Amygdala (tissue), 56 donors: Measurements from ENCODE around the gene MCF2L.
A peak's percentile ranks its signal among the peaks of the same experiment; 100 is the strongest.

Experiments
- DNase-seq, 56 donors: peaks; one replicate each; lab custom pipeline; 2025; lab: John Stamatoyannopoulos, UW

The MCF2L gene

DNA sequence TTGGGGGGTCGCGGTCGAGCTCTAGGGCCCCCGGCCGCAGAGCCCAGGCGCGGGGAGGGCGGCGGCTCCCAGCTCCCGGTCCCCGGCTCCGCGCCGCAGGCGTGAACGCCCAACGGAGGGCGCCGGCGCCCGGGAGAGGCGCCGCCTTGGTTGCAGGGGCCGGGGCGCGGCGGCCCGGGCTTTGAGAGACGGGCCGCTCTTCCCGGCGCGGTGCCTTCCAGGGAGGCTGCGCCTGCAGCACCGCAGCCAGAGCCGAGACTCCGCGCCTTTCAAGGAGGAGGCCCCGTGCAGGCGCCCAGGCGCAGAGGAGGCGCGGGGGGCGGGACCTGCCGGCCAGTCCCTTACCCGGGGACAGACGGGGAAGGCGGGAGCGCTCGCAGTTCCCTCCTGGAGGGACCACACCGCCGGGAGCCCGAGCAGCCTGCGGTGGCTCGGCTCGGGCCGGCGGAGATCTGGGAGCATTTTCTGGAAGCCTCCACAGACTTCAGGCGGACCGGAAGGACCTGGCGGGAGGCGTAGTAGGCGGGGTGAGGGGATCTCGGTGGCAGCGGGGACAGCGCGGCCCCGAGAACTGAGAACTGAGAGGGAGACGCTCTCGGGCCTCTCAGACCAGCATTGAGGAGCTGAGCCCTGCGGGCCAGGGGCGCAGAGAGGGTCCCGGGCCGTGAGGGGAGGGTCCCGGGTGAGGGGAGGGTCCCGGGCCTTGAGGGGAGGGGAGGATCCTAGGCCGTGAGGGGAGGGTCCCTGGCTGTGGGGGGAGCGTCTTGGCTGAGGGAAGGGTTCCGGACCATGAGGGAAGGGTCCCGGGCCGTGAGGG is 25.5 kb upstream of the MCF2L start:
- peak in 13 of 56 donors; percentile 12 to 60 (median 32) for DNase-seq

DNA sequence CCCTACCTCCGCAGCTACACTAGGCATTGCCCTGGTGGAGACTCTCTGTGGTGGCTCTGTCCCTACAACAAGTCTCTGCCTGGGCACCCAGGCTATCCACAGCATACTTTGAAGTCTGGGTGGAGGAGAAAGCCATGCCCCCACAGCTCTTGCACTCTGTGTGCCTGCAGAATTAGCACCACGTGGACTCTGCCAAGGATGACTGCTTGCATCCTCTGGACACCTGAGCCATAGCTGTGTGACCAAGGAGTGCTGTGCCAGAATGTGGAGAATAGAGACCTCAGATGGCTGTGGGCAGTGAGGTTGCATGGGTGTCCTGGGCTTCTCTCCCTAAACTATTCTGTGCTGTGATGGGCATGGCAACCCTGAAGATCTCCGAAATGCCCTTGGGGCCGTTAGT is 21.2 kb upstream of the MCF2L start:
- DNase-seq = no peak

DNA sequence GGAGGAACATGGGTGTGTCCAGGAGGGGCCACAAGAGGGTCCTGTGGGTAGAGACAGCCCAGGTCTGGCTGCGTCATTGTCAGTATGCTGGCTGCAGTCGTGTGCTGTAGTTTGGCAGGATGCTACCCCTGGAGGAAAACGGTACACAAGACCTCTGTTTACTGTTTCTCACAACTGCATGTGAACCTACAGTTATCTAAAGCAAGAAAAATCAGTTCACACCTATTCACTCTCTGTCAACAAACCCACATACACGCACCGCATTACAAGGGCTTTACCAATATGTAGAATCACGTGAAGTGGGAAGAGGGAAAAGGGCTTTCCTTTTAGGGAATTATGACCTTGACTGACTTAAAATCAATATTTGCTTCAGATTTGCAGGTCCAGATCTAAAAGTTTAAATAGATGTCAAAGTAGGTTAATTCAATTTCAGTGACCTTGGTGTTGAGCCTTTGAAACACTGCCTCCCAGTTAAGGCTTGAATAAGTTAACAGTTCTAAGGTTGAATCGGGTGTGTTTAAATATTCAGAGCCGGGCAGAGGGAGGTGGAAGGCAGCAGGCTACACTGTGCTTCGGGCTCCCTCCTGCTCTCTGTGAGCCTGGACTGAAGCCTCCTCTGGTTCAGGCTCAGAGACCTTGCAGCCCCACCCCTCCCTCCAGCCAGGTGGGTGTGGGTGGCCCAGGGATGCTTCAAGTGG is 17.2 kb upstream of the MCF2L start:
- DNase-seq = no peak

DNA sequence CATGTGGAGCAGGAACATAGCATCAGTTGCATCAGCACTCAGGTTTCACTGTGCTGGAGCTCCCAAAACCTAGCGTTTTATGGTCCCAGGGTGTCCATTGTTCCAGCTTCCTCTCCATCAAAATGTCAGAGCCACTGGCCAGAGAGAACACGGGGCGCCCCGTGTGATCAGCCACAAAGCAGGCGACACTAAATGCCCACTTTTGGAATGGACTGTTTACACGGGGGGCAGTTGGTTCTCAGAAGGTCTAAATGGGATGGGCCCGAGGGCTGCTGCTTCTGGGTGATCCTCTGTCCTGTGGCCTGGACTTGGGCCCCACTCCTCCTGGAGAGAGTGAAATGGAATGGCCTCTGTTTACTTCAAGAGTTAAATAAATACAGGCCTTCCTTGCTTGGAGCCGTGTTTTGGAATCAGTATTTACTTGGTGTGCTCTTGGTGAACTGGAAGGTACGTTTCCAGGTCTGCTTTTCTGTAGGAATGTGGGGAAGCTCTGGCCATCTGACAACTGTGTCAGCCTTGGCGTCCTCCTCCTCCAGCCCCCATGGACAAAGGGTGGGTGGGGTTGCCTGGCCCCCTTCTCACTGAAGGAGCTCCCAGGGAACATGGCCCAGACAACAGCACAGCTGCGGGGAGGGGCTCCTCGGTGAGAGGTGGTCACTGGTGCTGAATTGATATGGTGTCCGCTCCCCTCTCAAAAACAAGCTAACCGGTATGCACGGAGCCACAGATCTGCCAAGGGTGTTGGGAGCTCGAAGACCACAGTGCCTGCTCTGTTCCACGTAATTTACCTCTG is 16.1 kb upstream of the MCF2L start:
- DNase-seq = no peak

DNA sequence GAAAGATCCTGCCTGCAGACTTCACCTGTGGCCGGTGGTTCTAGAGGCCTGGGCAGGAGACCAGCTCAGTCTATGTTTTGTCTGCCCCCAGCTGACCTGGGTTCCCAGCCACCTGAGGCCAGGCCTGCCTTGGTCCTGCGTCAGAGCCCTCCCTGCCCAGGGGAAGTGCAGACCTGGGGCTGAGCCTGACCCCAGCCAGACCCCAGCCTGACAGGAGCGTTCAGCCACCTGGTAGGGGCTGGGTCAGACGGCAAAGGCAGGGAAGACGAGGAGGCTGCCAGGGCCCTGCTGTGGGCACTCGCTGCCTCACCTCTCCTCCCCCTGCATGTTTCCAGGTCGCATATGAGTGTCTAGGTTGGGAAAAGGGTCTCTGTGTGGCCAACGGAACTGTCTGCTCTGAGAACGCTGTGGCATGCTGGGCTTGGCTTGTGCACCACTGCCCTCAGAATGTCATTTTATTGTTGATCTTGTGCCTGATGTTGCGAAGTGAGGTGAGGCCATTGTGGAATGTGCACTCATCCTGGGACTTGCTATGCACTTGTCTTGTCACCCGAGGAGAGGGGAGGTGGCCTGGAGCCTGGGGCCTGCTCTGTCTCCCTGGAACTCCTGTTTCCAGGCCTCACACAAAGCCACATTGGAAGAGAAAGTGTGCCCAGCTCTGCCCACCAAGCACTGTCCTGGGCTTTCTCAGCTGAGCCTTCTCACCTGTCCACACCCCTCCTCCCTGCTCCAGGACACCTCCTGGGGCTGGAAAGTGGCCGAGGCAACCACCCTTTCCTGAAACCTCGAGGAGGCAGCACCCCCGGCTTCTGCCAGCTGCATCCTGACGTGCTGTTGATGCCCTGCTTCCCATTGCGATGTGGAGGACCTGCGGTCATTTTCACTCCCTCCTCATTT is 15.2 kb upstream of the MCF2L start:
- no peak for DNase-seq

DNA sequence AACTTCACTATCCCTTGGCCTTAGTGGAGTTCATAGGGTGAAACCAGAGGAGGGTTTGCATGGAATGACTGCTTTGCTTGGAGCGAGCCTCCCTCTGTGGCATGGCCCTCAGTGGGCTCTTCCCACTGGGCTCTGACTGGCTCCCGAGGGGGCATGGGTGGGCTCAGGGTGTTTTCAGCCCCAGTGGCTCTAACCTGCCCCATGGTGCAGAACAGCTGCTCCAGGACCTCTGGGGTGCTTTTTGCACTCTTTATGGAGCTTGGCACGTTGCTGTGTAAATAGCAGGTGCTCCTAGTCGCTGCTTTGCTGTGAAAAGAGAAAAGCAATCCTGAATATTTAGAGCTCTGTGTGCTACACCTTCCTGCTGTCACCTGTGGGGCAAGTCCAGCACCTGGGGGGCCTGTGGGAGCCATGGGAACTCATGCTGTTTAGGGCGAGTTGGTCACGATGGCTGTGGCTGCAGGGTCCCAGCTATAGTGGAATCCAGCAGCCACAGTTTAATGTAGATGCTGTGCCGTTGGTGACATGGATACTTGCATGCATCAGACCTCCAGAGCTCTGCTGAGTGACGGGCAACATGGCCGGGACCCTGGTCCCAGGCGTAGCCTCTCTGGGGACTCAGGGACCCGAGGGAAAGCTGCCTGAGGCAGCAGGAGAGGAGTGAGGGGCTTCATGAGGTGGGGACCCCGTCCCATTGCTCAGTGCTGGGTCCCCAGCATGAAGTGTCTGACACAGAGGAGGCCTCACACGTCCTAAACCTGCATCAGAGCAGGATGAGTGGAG is 14.3 kb upstream of the MCF2L start:
- DNase-seq = no peak

DNA sequence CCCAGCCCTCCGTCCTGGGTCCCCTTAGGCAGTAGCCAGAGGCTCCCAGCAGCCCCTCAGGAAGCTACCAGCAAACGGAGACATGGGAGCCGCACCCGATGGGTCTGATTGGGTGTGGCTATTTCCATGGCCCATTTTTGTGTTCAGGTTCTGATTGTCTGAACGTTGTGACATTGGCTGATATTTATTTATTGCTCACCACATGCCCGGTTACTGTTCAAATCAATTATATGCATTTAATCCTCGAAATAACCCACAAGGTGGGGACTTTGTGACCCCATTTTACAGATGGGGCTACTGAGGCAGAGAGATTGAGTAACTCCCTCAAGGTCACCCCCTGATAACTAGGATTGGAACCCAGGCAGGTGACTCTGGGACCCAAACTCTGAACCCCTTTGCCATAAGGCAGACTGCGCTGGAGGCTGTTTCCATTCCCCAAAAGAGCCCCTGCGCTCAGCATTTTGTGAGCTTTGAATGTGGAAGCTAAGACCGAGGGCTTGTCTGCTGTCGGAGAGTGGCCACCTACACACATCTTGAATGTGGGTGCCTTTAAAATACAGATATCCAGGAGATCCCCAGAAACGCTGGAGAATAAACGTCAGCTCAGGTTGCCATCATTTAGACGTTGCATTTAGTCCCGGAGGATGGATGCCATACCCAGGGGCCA is 13.6 kb upstream of the MCF2L start:
- DNase-seq = no peak

DNA sequence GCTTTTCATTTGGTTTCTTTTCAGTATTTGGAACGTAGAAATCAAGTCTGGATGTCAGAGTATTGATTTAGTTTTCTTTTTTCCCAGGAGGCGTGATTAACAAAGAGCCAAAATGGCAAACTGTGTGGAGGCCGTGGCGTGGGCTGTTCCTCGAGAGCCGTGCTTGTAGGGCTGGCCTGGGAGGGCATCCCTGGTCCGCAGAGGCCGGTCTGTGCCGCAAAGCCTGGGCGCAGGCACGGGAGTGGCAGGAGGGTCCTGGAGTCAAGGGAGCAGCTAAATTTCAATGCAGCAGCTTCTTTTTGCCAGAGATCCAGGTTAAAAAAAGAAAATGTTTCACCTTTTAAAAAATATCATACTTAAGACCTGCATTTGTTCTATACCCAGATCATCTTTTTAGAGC is 13.1 kb upstream of the MCF2L start:
- DNase-seq = no peak

DNA sequence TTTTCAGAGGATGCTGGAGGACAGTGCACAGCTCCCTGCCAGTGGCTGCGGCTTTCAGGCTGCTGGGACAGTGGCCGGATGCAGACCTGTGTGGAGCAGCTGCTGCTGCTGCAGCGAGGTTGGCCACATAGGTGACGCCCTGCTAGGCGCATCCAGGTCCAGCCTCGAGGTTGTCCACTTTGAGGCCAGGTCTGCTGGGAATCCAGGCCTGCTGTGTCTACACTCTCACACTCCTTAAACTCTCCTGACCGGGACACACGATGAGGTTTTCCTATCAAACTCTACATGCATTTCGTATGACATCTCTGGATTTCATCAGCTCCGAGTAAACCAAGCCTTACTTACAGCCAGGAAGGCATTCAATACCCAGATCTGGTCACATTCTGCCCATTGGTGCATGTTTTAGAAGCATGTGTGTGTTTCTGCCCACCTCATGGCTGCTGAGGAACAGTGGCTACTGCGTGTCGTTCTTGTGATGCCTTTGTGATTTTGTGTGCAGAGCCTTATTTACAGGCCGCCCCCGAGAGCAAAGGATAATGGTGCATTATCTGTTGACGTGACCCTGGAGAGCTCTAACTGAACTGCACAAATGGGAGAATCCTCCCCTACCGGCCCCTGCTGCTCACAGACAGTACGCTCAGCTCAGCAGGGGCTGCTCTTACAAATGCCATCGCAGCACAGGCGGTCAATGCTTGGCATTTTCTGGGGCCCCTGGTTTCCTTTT is 12.3 kb upstream of the MCF2L start:
- DNase-seq = no peak

DNA sequence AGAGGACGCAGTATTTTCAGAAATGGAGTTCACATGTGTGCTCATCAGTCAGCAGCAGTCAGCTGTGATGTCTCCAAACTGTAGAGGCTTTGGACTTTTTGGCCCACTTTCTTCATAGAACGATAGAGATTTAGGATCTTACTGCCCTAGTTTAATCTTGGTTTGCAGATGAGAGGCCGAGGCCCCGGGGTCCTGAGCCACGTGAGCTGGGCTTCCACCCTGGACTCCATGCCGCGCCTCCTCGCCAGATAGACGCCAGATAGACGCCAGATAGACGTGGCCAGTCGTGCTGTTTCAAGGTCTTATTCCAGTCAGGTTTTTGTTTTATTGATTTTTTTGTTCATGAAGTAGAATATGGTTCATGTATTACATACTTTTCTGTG is 11.7 kb upstream of the MCF2L start:
- DNase-seq = no peak

DNA sequence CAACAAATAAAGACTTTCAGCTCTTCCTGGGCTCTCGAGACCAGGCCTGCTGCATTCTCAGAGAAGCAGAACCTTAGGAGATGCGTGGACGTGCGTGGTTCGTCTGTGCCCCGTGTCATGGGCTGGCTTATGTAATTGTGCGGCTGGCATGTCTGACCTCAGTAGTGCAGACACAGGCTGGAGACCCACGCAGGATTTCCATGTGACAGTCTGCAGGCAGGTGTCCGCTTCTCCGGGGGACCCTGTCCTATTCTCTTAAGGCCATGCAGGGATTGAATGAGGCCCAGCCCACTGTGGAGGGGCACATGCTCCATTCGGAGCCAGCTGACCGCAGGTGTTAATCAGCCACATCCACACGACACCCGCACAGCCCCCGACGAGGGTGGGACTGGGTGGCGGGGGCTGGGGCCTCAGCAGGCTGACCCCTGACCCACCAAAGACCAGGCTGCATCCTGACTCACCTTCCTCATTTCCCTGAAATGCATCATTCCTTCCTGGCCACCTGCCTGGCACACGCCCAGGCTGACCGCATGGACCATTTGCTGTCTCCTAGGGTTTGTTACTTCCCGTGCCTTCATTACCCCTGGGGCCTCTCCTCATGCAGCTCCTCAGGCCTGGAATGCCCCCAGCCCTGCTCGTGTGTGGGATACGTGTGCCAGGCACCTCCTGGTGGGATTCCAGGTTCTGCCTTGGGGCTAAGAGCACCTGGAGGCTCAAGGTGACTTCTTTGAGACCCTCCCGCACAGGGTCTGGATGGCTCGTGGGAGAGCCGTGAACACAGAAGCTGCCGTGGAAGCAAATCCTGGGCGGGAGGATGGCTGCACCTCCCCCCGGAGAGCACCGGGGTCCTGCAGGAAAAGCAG is 10.7 kb upstream of the MCF2L start:
- DNase-seq = no peak

DNA sequence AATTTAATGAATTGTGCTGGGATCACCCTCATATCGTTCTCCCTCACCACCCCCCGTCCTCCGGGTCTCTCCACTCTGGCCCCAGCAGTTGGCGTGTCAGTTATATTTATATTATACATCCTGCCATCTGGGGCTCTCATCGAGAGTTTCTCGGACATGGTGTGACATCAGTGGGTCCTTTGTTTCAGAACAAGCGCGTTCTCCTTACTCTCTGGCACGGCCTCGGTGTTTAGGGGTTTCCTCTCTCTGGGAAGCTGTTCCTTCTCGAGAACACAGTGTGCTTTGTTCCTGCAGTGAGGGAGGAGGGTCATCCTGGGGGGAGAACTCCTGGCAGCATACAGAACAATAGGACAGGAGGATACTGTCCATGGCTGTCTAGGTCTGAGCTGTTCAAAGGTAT is 9.8 kb upstream of the MCF2L start:
- DNase-seq = peak in 29 of 56 donors; percentile 20 to 82 (median 53)

DNA sequence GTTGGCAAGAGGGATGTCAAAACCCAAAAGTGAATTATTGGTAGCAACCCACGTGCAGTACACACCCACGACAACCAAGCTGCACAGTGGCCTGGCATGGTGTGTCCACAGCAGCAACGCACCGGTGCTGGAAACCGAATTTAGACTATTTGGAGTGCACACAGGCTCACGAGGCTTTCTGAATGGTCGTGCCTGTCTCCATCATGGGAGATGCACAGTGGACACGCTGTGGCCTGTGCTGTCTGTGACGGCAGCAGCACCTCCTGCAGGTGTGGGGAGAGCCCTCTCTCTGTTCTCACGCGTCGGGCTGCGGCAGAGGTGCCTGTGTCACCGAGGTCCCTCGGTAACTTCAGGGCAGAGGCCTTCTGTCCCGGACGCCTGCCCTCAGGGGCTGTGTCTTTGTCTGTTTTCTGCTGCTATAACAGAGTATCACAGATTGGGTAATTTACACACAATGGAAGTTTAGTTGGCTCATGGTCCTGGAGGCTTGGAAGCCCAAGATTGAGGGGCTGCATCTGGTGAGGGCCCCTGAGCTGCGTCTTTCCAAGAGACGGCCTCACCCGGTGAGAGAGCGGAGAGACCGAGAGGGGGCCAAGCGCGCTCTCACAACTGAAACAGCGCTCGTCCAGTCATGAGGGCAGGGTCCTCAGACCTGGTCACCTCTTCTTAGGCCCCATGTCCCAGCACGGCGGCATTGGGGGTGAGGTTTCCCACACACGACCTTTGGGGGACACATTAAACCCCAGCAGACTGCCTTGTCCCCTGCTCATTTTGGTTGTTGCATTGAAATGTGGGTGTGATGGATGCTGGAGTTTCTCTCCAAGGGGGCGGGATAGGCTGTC is 9.1 kb upstream of the MCF2L start:
- no peak for DNase-seq

DNA sequence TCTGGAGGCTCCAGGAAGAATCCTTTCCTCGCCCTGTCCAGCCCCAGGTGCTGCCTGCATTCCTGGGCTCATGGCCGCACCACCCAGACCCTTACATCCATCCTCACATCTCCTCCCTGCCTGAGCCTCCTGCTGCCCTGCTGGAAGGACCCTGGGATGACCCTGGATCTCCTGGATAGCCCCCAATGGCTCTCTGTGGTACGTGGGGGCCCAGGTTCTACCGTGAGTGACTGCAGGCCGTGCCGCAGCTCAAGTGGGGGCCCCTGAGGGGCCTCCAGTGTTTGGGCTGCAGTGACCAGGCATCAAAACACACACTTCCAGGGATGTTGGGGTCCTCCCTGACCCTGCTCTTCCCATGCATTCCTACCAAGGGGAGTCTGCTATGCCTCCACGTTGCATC is 8.3 kb upstream of the MCF2L start:
- no peak for DNase-seq

DNA sequence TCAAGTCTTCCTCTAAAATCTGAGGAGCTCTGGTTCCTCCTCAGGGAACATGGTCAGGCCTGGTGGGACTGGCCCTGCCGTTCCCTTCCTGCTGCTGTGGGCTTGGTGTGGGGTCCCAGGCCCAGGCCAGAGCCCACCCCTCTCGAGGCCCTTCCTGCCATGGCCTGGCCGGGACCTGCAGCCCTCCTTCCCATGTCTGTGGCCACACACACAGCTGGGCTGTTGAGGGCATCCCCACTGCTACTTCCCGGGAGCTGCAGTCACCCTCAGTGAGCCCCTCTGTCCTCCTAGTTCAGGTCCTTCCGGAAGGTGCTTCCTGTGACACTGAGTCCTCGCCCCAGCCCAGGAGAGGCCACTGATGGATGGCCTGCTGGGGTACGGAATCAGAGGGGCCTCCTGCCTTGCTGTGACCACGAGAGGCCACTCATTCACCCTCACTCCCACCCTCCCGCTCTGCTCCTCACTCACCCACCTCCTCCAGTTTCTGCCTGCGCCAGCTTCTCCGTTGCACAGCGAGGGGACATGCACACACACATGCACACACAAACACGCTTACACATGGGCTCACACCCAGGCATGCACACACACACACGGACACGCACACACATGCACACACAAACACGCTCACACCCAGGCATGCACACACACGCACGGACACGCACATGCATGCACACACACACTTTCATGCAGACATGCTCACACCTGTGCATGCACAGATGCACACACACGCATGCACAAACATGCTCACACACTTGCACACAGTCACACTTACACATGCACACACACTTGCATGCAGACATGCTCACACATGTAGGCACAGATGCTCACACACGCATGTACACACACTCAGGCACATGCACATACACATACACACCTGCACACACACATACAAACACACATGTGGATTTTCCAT is 7.3 kb upstream of the MCF2L start:
- DNase-seq = no peak
